BJ (cell line): ENCODE results near the gene MPIG6B. TPM values are rescaled to one million over a fixed set of nuclear protein-coding genes. Genes with fewer than 3 reads are reported as not detected.

Experiments used
- CTCF ChIA-PET: fragments of 350-600 bp; formaldehyde crosslinking; extraction: SDS; loops from one replicate; lab custom pipeline; 2021; ENCODE audit warnings: antibody characterized with exemption, inconsistent platforms; lab: Yijun Ruan, JAX
- POLR2A ChIA-PET: fragments of 300-600 bp; sonication (Branson Sonifier 250); formaldehyde crosslinking; extraction: SDS; loops from one replicate; lab custom pipeline; 2021; ENCODE audit warnings: antibody characterized with exemption; lab: Charles Lee
- DNase-seq: peaks from one replicate; pipeline ENCODE4 v3.0.0-alpha.2; 2011; ENCODE audit warnings: low read depth
- H3K27me3 ChIP-seq: 2 replicates; pipeline ENCODE4 v1.6.0; 2011; ENCODE audit warnings: low read length; ENCODE audit not compliant: control insufficient read depth, insufficient read depth
- H3K36me3 ChIP-seq: 2 replicates; pipeline ENCODE4 v1.5.1; 2011; ENCODE audit warnings: low read length; ENCODE audit not compliant: control insufficient read depth, insufficient read depth
- H3K4me3 ChIP-seq: 2 replicates; pipeline ENCODE4 v1.5.1; 2011; ENCODE audit warnings: low read depth, mild to moderate bottlenecking, control low read depth, low read length
- polyA plus RNA-seq: library from polyadenylated mRNA; depleted of rRNA; stranded (reverse); fragments of >200 nt; gene quantifications from 2 replicates; pipeline ENCODE4 v1.2.3, GENCODE V29; 2011; rRNA removed
- small RNA-seq: library from RNA; depleted of rRNA; stranded (forward); fragments of <200 nt; gene quantifications from one replicate; pipeline ENCODE3, GENCODE V24; 2012; ENCODE audit warnings: low replicate concordance, low read depth; ENCODE audit not compliant: insufficient read length
- TF ChIP-seq, protein P1 (sequence below): IDR thresholded peaks from 2 replicates; pipeline ENCODE4 v1.5.1; 2011; ENCODE audit warnings: low read depth, mild to moderate bottlenecking, control low read depth, inconsistent platforms, low read length, moderate library complexity; ENCODE audit not compliant: insufficient read depth

The MPIG6B gene
- polyA plus RNA-seq, 1 experiment: not detected

DNA sequence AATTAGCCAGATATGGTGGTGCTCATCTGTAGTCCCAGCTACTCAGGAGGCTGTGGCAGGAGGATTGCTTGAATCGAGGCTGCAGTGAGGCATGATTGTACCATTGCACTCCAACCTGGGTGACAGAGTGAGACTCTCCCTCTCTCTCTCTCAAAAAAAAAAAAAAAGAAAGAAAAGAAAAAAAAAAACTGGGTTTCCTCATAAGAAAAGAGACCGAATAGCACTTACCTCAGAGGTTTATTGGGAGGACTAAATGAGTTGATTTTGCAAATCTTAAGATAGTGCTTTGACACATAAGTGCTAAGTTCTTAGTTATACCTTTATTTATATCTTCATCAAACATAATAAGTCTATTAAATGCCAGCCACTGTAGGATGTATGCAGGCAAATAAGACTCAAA, 47.7 kb downstream of the MPIG6B start:
- TF ChIP-seq, protein P1, sequence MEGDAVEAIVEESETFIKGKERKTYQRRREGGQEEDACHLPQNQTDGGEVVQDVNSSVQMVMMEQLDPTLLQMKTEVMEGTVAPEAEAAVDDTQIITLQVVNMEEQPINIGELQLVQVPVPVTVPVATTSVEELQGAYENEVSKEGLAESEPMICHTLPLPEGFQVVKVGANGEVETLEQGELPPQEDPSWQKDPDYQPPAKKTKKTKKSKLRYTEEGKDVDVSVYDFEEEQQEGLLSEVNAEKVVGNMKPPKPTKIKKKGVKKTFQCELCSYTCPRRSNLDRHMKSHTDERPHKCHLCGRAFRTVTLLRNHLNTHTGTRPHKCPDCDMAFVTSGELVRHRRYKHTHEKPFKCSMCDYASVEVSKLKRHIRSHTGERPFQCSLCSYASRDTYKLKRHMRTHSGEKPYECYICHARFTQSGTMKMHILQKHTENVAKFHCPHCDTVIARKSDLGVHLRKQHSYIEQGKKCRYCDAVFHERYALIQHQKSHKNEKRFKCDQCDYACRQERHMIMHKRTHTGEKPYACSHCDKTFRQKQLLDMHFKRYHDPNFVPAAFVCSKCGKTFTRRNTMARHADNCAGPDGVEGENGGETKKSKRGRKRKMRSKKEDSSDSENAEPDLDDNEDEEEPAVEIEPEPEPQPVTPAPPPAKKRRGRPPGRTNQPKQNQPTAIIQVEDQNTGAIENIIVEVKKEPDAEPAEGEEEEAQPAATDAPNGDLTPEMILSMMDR: no peak
- CTCF ChIA-PET: interaction anchor here (0.6 to 3.3 kb wide), 16 partner anchors 20 to 1311 kb away, joined by 3 to 35 read pairs (median 9); partner anchors contain the start of genes ABHD16A, CLIC1, DDAH2 and HSPA1A
- no peak for DNase-seq
- H3K27me3 ChIP-seq: no peaks in the 10 kb centered on the region
- no peaks in the 10 kb centered on the region for H3K36me3 ChIP-seq
- H3K4me3 ChIP-seq: no peak overlapping the region
- POLR2A ChIA-PET: no interaction called here

DNA sequence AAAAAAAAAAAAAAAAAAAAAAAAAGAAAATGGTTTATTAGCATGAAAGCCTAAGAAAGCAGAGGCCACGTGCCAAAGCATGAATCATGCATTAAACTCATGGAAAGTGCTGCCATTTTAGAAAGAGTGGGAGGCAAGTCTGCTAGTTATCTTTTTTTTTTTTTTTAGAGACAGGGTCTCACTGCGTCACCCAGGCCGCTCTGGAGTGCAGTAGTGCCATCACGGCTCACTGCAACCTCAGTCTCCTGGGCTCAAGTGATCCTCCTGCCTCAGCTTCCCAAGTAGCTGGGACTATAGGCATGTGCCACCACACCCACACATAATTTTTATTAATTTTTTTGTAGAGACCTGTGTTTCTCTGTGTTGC, 48.8 kb downstream of the MPIG6B start:
- TF ChIP-seq, protein P1: no peak
- CTCF ChIA-PET: interaction anchor here (1.0 to 3.3 kb wide), 8 partner anchors 19 to 181 kb away, joined by 3 to 19 read pairs (median 4); partner anchors contain the start of genes HSPA1B and LY6G6F
- POLR2A ChIA-PET: no interaction called here
- Histone ChIP-seq H3K36me3 (no peaks in the 10 kb centered on the region), H3K27me3 (no peaks in the 10 kb centered on the region), H3K4me3 (no peak overlapping the region)
- no peak for DNase-seq

DNA sequence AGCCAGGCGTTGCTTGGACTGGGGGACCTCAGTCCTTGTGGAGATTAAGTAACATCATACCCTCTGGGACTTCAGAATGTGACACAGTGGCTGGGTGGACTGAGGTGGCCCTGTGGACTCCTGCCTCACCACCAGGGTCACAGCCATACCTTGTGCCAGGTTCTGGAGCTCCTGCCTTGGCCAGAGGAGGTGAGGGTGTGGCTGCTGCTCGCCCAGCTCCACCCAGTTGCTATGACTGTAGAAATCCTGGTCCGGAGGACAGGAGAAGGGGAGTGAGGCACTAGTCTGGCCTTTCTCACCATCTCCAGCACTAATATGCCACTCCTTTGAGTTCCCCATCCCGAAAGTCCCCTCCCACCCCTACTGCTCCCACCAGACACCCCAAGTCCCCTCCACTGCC, 52.0 kb downstream of the MPIG6B start:
- Histone ChIP-seq H3K4me3 (no peak overlapping the region), H3K36me3 (peaks cover 10% of the 10 kb centered on the region), H3K27me3 (no peaks in the 10 kb centered on the region)
- no peak for DNase-seq
- CTCF ChIA-PET: interaction anchor here (1.0 to 2.0 kb wide), 6 partner anchors 16 to 229 kb away, joined by 3 to 6 read pairs (median 3); partner anchors contain the start of genes ATP6V1G2, MSH5 and NEU1
- POLR2A ChIA-PET: no interaction called here
- TF ChIP-seq, protein P1: no peak

DNA sequence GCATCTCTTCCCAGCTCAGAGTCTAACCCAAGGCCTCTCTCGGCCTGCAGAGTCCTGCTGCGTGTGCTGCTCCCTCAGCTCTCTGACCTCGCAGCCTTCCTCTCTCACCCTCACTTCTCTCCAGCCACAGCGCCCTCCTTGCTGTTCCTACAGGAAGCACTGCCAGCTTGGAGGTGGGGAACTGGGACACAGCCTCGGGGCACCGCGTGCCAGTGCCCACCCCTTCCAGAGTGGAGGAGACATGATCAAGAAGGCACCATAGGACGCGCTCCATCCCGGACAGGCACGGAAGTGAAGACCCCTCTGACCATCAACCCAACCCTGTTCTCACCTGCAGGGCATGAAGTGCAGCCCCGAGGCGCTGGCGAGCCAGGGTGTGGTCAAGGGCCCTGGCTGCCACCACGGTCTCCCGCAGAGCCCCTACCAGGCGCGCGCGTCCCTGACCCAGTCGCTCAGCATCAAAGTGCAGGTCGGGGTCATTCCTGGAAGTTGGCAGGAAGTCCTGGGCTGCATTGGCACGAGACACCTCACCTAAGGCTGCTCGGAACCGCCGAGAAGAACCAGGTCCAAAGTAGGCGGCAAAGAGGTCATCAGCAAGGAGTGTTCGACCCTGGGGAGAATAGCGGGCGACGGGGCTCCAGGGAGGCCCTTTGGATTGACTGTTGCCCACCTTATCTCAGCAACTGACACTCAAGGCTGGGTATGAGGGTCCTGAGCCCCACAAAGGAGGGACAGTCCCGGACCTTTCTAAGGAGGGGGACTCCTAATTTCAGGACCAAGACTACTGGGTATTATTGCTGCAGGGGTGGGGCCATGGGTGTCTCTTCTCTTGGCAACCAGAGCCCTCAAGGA, 52.7 kb downstream of the MPIG6B start:
- Histone ChIP-seq H3K36me3 (peaks cover 14% of the 10 kb centered on the region), H3K4me3 (no peak overlapping the region), H3K27me3 (no peaks in the 10 kb centered on the region)
- TF ChIP-seq, protein P1: no peak
- CTCF ChIA-PET: interaction anchor here (1.0 to 2.0 kb wide), 6 partner anchors 15 to 230 kb away, joined by 3 to 6 read pairs (median 3); partner anchors contain the start of genes ATP6V1G2, MSH5 and NEU1
- POLR2A ChIA-PET: no interaction called here
- no peak for DNase-seq

Small RNA genes within 50 kb of the gene (small RNA-seq; reads per million reads assigned to genes)
- gene LY6G6D: not detected
- gene MIR4646: not detected
- not detected for gene MSH5-SAPCD1
- gene RNU6-850P: not detected
- gene SAPCD1: not detected

Other genes with a start within 250 kb of the MPIG6B start
- 21.9 and 23.4 TPM in 2 replicates for gene MICB, start 225.2 kb upstream of the MPIG6B start, polyA plus RNA-seq
- not detected in 2 replicates for gene MCCD1, start 194.4 kb upstream of the MPIG6B start, polyA plus RNA-seq
- gene DDX39B, start 181.4 kb upstream of the MPIG6B start, polyA plus RNA-seq: 412 and 584 TPM in 2 replicates
- gene ATP6V1G2, start 176.8 kb upstream of the MPIG6B start, polyA plus RNA-seq: 2.7 and 3.6 TPM in 2 replicates
- gene NFKBIL1, start 175.8 kb upstream of the MPIG6B start, polyA plus RNA-seq: 10.8 and 13.6 TPM in 2 replicates
- not detected in 2 replicates for gene LTA, start 151.1 kb upstream of the MPIG6B start, polyA plus RNA-seq
- not detected in 2 replicates for gene TNF, start 147.8 kb upstream of the MPIG6B start, polyA plus RNA-seq
- not detected in 2 replicates for gene LTB, start 140.9 kb upstream of the MPIG6B start, polyA plus RNA-seq
- 0.18 and 0.42 TPM in 2 replicates for gene LST1, start 137.1 kb upstream of the MPIG6B start, polyA plus RNA-seq
- gene NCR3, start 130.4 kb upstream of the MPIG6B start, polyA plus RNA-seq: not detected in 2 replicates
- not detected in 2 replicates for gene AIF1, start 108.1 kb upstream of the MPIG6B start, polyA plus RNA-seq
- gene PRRC2A, start 102.7 kb upstream of the MPIG6B start, polyA plus RNA-seq: 23.8 and 47.3 TPM in 2 replicates
- 42.6 and 113 TPM in 2 replicates for gene BAG6, start 70.7 kb upstream of the MPIG6B start, polyA plus RNA-seq
- gene APOM, start 67.5 kb upstream of the MPIG6B start, polyA plus RNA-seq: 4.2 and 4.8 TPM in 2 replicates
- gene C6orf47, start 62.6 kb upstream of the MPIG6B start, polyA plus RNA-seq: 9.9 and 13.0 TPM in 2 replicates
- 12.6 and 15.0 TPM in 2 replicates for gene GPANK1, start 58.4 kb upstream of the MPIG6B start, polyA plus RNA-seq
- 83.2 and 94.9 TPM in 2 replicates for gene CSNK2B, start 57.3 kb upstream of the MPIG6B start, polyA plus RNA-seq
- 6.8 and 10.8 TPM in 2 replicates for gene LY6G5B, start 53.4 kb upstream of the MPIG6B start, polyA plus RNA-seq
- 3.1 and 3.6 TPM in 2 replicates for gene LY6G5C, start 42.3 kb upstream of the MPIG6B start, polyA plus RNA-seq
- 44.2 and 53.3 TPM in 2 replicates for gene ABHD16A, start 20.0 kb upstream of the MPIG6B start, polyA plus RNA-seq
- not detected in 2 replicates for gene LY6G6F, start 16.5 kb upstream of the MPIG6B start, polyA plus RNA-seq
- gene LY6G6D, start 8.0 kb upstream of the MPIG6B start, polyA plus RNA-seq: not detected in 2 replicates
- not detected in 2 replicates for gene LY6G6C, start 1.6 kb upstream of the MPIG6B start, polyA plus RNA-seq
- 43.2 and 69.5 TPM in 2 replicates for gene DDAH2, start 5.9 kb downstream of the MPIG6B start, polyA plus RNA-seq
- gene CLIC1, start 13.2 kb downstream of the MPIG6B start, polyA plus RNA-seq: 820 and 866 TPM in 2 replicates
- gene MSH5, start 16.6 kb downstream of the MPIG6B start, polyA plus RNA-seq: 9.2 and 10.7 TPM in 2 replicates
- gene SAPCD1, start 39.3 kb downstream of the MPIG6B start, polyA plus RNA-seq: 1.2 and 1.9 TPM in 2 replicates
- gene VWA7, start 54.0 kb downstream of the MPIG6B start, polyA plus RNA-seq: 0.16 and 0.29 TPM in 2 replicates
- 10.9 and 33.9 TPM in 2 replicates for gene VARS1, start 72.4 kb downstream of the MPIG6B start, polyA plus RNA-seq
- 40.3 and 43.5 TPM in 2 replicates for gene LSM2, start 83.6 kb downstream of the MPIG6B start, polyA plus RNA-seq
- gene HSPA1L, start 91.9 kb downstream of the MPIG6B start, polyA plus RNA-seq: 0.90 and 0.99 TPM in 2 replicates
- 57.7 and 98.6 TPM in 2 replicates for gene HSPA1A, start 92.2 kb downstream of the MPIG6B start, polyA plus RNA-seq
- 20.9 and 42.8 TPM in 2 replicates for gene HSPA1B, start 104.4 kb downstream of the MPIG6B start, polyA plus RNA-seq
- 32.1 and 48.1 TPM in 2 replicates for gene NEU1, start 139.4 kb downstream of the MPIG6B start, polyA plus RNA-seq
- gene SLC44A4, start 155.6 kb downstream of the MPIG6B start, polyA plus RNA-seq: 0.07 and 0.12 TPM in 2 replicates
- 19.3 and 32.8 TPM in 2 replicates for gene EHMT2, start 174.3 kb downstream of the MPIG6B start, polyA plus RNA-seq
- 2.0 and 2.6 TPM in 2 replicates for gene ZBTB12, start 178.7 kb downstream of the MPIG6B start, polyA plus RNA-seq
- gene C2, start 204.3 kb downstream of the MPIG6B start, polyA plus RNA-seq: 0.74 and 1.2 TPM in 2 replicates
- 6.7 and 7.6 TPM in 2 replicates for gene CFB, start 222.7 kb downstream of the MPIG6B start, polyA plus RNA-seq
- 69.6 and 70.5 TPM in 2 replicates for gene NELFE, start 235.6 kb downstream of the MPIG6B start, polyA plus RNA-seq
- gene SKIC2, start 235.8 kb downstream of the MPIG6B start, polyA plus RNA-seq: 17.7 and 37.3 TPM in 2 replicates
- 18.2 and 28.1 TPM in 2 replicates for gene DXO, start 248.8 kb downstream of the MPIG6B start, polyA plus RNA-seq